Natural killer cell treated with Interleukin-12 subunit alpha and Interleukin-12 subunit beta and Interleukin-15 and Interleukin-18, amount 100 ng/mL, for 72 hours (primary cell): ENCODE data around the gene PTH. TPM values are rescaled to one million over a fixed set of nuclear protein-coding genes. Genes with fewer than 3 reads are reported as not detected.

Experiments
- total RNA-seq, 2 donors: library from RNA; stranded (reverse); gene quantifications; one replicate each; pipeline ENCODE4 v1.2.3, GENCODE V29; 2022

Gene PTH
- total RNA-seq, 2 donors from 2014 or later = not detected

Other genes with a start within 250 kb of the PTH start
- gene BMAL1, start 218.2 kb downstream of the PTH start, total RNA-seq = 10 to 100 TPM; 61.4 to 82.1 TPM
- gene BTBD10, start 32.8 kb downstream of the PTH start, total RNA-seq = 10 to 100 TPM; 25.8 to 34.6 TPM
- 10 to 100 TPM; 59.1 to 66.5 TPM for gene FAR1, start 172.7 kb upstream of the PTH start, total RNA-seq